ENCODE measurements around the gene GATA5.
A peak's percentile ranks its signal among the peaks of the same experiment; 100 is the strongest.

Gene GATA5

DNA sequence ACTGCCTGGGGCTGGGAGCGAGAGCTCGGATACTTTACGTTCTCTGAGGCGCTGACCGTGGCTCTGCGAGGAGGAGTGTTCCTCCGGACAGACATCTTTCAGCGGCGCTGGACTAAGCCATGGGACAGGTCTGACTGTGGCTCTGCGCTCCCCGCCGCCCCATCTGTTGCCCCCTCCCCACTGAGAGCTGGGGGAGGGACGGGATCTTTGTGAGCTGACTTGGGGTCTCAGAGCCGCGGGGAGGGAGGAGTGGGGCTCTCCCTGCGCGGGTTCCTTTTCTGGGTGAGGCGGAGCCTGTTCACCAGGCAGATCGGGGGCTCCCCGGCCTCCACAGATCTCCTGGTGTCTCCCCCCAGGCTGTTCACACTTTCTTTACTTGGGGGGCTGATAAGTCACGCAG is 11.3 kb upstream of the GATA5 start:
- DNase-seq, result no peak

DNA sequence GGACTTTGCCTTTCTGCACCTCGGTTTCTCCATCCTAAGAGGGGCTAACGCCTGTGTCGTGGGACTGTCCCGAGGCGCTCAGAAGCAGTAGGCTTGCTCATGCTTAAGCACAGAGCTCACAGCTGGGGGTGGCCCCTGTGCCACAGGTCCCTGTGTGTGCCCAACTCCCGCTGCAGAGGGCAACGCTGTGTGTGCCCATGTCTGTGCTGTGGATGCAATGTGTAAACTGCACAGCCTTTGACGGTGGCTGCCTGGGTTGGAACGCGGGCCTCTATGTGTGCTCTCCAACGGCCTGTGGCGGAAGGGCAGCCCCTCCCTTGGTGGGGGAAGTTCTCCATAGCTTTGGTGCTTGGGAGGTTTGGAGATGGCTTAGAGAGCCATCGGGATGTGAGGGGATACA is 10.7 kb upstream of the GATA5 start:
- DNase-seq, result no peak

DNA sequence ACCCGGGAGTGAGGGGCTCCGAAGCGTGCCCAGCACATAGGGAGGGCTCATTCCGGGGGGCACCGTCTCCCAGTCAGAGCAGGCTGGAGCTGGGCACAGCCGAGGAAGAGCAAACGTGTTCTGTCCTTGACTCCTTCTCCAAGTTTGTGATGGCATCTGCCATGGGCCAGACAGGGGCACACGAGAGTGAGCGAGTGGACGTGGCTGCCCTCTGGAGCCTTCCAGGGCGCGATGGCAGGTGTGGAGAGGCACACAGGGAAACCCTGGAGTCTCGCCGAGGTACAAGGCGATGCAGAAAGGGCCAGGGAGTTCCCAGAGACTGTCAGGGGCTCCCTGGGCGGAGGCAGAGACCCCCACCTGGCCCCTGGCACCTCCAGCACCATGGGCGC is 9.9 kb upstream of the GATA5 start:
- no peak for DNase-seq

DNA sequence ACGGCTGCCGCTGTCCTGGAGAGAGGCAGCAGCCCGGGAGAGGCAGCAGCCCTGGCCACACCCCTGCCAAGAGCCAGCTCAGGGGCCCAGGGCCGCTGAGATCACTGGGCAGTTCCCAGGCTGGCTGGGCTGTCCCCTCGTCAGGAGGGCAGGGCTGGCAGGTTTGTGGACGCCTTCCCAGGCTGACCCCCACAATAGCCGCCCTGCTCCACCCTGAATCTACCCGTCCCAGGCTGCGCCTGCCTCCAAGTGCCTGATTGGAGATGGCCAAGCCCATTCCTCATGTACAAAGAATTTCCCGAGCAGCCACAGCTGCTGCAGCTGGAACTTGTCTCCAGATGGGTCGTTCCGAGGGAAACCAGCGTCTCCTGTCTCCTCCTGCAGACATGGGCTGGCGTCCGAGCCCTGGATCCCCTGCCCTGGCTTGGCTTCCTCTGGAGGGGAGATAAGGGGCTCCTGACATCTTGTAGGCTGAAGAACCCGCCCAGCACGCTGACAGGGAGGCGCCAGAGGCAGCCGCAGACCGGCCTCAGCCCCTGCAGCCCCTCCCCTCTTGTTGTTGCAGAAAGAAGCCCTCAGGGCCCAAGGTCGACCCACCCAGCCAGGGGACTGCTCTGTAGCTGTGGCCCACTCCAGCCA is 9.4 kb upstream of the GATA5 start:
- peak in 1 of 2 donors; percentile 9 for DNase-seq

DNA sequence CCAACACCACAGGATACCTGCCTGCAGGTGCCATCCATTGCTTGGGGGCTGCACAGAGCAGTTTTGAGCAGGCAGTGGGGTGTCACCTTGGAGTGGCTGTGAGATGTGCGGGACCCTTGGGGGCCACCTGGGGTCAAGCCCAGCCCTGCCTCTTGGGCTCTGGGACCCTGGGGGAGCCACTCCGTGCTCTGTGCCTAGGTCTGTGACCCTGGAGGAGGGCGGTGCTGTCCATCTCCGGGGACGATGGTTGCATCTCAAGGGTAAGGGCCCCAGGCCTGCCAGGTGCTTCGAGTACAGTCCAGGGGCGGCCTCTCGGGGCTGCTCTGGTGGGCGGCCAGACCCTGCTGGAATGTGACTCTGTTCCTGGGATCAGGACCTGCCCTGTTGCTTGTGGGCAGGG is 8.7 kb upstream of the GATA5 start:
- DNase-seq, result no peak

DNA sequence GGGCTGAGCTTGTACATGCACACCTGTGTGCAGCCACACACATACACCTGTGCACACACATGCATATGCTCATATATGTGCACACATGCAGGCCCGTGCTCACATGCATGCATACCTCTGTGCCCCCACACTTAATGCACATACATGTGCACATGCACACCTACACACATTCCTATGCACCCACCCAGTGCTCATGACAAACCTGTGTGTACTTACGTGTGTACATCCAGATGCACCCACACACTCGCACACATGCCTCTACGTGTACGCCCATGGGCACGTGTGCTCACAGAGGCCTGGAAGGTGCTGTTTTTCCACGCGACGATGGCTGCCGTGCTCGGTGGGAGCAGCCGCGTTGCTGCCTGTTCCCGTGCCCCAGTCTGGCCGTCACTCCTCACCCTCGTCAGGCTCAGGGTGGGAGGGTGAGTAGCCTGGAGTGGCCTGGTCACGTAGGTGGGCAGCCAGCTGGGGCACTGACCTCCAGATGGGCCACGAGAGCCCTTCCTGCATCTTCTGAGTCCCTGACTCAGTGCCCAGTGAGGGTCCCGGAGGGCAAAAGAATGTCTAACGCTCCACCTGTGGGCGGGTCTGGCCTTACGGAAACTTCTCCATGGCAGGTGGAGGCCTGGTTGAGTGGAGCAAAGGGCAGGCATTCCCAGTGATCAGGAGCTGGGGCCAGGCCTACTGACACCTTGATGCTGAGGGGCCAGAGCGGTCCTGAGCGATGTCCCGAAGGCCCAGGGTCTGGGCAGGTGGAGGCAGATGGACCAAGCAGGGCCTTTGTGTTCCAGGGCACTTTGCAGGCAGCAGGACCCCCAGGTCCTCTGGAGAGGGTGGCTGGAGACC is 8.0 kb upstream of the GATA5 start:
- DNase-seq, result no peak

DNA sequence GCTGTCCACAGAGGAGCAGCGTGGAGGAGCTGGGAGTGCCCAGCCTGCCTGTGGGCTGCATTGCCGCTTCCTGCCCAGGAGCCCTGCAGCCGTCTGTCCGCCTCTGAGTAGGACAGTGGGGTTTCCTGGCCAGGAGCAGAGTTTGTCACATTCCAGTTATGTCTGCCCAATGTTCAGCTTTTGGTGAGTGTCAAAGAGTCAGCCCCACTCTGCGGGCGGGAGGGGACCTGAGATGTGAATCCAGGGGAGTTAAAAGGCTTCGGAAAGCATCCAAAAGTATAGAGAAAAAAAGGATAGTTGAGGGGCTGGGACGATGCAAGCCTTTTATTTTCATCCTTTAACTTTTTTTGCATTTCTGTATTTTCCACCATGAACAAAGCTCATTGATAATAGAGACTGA is 7.2 kb upstream of the GATA5 start:
- DNase-seq, result no peak

DNA sequence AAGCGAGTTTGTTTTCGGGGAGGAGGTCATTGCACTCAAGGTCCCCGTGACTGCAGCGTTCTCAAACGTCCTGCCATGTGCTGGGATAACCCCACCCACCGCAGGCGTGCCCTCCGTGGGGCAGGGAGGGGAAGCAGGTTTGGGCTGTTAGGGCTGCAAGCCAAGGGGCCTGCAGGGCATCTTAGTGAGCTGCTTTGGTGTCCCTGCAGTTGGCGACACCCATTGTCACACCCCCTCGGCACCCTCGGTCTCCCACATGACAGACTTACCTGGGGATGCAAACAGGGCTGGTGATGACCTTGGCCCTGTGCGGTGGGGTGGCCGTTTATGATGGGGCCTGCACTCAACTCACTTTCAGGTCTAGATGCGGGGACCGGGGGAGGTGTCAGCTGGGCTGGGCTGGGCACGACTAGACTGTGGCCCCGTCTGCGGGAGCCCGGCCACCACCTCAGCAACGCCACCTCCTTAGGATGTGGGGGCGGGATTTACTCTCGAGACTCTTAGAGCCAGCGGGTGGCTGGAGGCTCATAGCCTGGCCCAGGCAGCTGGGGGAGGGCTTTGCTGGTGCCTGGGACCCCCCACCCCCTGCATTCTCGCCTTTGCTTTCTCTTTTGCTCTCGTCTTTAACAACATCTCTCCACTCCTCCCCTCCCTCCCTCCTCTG is 6.5 kb upstream of the GATA5 start:
- no peak for DNase-seq

DNA sequence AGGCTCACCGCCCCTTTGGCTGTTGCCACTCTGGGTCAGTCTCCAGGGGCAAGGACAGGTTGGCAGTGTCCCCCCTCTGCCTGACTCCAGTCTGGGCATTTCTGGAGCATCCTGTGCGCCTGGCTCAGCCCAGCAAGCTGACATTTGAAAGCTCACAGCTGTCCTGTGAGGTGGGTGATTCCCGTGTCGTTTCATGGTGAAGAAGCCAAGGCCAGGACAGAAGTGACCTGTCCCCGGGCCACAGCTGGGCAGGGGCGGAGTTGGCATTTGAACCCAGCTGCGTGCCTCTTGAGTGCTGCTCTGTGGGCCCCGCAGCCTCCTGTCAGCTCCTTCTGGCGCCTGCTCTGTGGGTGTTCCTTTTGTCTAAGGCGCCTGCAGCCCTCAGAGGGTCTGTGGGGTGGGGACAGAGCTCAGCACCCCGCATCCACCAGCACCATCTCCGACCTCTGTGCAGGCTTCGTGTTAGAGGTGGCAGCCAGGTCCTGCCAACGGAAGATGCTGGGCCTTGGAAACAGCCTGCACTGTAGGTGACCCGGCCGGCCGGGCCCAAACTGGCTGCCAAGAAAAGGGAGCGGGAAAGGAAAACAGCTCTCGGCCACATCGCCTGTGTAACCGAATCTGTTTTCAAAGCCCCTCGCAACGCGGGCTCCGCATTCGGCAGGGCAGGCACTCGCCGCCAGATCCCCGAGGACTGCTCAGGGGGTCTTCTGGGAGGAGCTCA is 5.8 kb upstream of the GATA5 start:
- DNase-seq, result no peak

DNA sequence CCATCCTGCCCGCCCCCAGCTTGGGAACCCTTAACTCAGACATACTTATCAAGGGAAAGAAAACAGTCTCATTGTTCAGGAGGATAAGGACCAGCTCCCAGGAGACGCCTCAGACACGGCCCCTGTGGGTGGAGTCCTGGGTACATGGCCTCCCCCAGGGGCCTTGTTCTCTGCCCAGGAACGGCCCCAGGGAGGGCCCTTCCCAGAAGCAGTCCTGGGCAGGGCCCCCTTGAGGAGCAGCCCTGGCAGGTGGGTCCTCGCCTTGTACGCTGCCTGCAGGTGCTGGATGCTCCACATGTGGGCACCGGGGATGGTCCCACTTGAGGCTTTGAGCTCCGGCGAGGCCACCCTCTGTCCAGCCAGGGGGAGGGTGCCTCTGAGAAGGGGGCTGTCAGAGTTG is 4.5 kb upstream of the GATA5 start:
- no peak for DNase-seq

DNA sequence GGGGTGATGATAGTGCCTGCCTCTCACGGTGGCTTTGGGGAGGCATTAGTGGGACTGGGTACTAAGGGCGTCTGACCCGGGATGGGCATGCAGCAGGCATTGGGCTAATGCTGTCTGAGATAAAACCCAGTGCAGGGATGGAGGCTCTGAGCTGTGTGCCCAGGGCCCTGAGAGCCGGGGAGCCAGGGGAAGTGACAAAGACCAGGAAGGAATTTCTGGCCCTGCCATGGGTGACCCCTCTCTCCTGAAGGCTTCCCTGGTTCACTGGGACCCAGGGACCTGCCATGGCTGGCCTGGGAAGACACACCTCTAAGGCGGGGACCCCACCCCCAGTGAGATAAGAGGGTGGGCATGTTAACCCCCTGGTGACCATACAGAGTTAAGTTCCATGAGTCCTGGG is 3.9 kb upstream of the GATA5 start:
- DNase-seq, result no peak

DNA sequence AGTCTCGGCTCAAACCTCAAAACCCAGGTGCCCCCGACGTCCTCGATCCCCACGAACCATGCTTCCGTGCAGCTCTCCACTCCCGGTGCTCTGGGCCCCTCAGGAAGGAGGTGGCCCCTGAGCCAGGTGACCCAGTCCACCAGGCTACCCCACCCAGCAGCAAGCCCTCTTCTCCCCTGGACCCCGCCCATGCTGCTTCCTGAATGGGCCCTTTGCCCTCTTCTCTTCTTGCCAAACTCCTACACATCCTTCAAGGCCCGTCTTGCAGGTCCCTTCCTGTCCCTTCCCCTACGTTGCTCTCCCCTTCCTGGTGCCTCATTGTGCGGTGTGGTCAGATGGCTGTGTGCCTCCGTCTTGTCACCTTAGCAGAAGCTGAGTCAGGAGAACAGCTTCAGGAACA is 3.4 kb upstream of the GATA5 start:
- DNase-seq, result no peak

DNA sequence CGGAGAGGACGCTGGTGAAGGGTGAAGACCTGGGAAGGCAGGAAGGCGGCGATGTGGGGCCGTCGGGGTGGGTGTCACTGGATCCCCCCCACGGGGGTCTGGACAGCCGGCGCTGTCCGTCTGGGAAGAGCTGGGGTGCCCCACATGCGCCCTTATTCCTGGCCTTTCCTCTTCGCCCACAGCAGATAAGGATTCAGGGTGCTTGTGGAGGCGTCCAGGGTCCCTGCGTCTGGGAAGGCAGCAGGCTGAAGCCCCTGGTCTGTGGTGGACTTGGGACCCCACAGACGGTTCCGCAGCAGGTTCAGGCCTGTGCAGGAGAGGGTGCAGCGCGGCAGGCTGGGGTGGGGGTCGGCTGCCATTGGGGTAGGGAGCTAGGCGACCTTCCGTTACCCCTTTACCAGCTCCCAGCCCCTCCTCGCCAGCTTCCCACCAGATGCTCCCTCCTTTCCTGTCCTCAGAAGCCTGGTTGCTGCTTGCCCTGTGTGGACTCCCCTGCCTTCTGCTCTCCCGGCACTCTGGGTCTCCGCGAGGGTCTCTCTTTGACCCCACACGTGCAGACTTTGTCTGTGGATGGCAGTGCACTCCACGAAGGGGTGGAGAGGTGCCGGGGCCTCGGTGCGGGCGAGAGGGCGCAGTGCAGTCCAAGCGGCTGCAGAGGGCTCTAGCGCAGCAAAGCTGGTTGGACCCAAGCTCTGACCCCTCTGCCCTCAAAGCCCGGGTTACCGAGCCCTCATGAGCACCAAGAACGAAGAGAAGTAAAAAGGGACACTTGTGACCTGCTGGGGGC is 2.1 kb upstream of the GATA5 start:
- no peak for DNase-seq

DNA sequence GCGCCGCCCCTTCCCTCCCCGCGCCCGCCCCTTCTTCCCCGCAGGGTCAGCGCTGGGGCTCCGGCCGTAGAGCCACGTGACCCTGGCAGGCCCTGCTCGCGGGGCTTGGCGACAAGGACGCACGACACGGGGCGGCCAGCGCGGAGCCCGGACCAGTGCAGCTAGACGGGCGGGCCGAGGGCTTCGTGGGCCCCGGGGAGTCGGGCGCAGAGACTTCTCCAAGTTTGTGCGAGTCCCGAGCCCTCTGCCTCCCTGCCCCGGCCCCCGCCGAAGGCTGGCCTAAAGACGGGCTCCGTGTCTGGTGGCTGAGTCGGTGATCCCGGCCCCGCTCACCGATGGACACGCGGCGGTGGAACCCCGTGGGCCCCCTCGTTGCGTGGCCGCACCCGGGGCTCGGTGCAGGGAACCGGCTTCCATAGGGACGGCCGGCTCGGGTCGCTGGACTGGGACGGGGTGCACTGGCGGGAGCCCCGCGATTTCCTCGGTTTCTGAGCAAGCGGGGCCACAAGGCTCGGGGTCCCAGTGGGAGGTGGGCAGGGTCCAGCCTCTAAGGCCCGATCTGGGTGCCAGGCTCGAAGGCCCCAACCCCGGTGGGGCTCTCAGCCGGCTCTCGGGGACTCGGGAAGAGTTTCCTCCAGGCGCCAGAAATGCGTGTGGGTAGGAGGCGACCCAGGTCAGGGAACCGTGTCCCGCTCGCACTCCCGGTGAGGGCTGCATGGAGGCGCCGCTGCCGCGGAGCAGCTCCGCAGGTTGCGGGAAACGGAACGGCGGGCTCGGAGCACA is 452 bp upstream of the GATA5 start:
- no peak for DNase-seq

DNA sequence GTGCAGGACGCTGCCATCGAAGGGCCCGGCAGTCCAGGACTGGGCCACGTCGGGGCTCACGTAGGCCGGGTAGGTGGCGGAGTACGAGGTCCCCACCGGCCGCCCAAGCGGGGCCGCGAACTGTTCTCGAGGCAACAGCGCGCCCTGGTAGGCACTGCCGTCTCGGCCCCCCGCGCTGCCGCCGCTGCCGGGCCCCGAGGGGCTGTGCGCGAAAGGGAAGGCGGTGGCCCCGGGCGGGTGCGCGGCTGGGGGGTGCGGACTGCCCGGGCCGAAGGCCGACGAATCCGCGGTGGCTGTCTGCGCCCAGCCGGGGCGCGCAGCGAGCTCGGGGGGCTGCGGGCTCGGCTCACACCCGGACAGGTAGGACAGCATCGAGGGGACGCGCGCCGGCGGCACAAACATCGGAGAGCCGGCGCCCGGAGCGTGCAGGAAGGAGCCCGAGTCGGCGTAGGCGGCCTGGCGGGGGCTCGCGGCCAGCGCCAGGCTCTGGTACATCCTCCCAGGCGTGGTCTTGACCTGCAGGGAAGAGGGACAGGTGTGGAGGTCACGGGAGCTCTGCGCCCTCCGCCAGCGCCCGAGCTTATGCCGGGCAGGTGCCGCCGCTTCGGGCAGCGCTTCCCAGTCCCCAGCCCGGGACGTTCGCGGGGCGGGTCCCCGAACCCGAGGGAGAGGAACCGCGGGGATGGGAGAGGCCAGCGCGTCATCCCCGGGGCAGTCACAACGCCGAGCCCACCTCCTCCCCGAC is 596 bp downstream of the GATA5 start:
- DNase-seq, result no peak

DNA sequence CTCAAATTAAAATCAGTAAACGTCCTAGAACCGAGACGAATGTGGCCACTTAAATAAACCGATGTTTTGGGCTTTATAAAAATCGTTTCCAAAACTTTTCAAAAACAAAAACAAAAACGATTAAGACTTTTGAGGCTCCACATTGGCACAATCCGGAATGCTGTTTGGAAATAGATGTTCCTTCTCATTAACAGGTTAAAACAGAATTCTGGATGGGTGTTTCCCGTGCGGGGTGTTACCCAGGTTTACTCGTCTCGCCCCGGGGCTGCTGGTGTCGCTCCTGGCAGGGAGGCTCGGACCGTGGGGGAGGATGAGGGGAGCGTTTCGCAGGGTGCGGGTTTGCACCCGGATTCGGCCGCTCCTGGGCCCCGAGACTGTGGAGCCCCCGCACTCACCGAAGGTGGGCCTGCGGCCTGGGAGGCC is 1.2 kb downstream of the GATA5 start:
- no peak for DNase-seq

DNA sequence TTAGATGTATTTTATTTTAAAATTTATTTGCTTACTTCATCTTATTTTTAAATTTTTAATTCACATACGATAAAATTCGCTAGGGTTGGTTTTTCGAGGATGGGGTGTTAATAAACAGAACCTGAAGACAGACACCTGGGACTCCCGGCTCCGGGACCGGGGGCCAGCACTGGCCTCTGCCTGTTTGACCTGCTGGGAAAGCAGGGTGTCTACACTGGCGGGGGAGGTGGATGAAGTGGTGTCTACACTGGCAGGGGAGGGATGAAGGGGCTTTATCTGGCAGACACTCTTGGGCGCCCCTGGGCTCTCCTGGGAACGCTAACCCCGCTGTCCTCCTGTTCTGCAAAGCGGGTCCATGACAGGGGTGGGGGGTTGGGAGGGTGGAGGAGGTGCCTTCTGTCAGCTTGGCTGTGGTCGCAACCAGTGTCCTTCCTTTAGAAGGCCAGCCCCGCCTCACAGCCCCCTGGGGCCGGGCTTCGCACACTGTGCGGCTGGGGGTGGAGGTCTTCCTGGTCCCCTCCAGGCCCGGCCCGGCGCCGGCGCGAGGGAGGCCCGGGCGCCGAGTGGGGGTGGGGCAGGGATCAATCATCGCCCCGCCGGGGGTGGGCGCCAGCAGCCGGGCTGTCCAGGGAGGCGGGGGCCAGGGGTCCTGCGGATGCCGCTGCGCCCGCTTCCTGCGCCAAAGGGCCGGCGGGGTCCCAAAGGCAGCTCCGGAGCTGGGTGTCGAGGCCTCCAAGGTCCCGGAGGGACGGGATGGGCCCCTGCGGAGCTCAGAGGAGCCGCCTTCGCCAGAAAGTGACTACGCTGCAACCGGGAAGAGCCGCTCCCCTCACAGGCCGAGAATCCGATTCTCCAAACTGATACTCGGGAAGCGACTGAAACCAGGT is 1.8 kb downstream of the GATA5 start:
- DNase-seq, result no peak

DNA sequence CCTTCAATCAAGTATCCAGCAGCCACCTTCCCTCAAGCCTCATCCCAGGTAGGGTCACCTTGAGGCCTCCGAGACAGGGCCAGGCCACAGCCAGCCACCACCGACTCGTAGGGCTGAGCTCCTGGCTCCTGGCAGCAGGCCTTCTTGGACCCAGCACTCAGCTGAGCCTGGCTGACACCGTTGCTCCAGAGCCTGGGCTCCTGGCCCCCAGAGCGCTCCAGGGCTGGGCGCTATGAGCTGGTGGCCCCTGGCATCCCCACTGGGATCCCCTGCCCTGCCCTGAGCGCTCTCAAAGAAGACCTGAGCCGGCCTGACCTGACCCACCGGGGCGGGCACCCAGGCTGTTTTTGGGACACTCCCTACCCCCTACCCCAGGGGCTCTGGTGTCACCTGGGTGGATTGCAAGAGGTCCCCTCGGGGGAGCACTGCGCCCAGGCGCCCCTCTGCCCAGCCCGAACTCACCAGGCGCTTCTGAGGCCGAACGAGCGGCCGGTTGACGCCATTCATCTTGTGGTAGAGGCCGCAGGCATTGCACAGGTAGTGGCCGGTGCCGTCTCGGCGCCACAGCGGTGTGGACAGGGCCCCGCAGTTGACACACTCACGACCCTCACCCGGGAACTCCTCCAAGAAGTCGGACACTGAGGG is 2.7 kb downstream of the GATA5 start:
- no peak for DNase-seq

DNA sequence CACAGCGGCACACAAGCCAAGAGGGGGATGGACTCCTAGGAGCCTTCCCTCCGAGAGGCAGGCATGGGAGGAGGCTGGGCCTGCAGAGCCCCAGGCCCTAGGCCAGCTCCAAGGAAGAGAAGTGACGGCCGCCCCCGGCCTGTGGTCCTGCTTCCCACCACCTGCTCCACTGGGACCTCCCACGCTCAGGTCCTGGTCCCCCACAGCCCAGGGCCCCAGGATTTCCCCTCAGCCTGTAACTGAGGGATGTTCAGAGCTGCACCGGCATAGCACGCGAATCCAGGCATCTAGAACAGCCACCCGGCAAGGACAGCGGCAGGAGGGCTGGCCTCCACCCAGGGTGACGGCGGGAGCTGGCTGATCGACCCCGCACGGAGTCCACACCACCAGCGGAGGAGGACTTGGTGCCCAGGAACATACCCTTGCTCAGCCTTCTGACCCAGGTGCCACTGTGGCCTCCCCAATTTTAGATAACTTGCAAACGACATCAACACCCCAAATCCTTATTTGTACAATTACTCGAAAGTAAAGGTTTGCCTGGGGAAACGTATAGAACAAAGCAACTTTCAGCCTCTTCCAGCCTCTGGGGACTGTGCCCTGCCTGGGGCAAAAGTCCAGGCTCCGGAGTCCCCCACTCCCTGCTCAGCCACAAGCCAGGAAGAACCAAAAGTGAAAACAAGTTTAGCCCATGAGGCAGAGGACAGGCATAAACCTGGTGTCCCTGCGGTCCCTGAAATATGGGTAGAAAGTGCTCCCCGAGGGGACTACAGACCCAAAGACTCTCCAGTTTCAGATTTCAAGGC is 3.5 kb downstream of the GATA5 start:
- DNase-seq, result no peak

All from inflammatory macrophage treated with lipopolysaccharide for 1 hour (primary cell).